HG03520 (cell line): ENCODE results near the gene MBLAC2.

Source experiments
- ATAC-seq: cut with Tn5 transposase; IDR thresholded peaks from one replicate; pipeline ENCODE4 v1.9.1; 2021; ENCODE audit warnings: mild to moderate bottlenecking, moderate library complexity; ENCODE audit not compliant: unreplicated experiment

The MBLAC2 gene

GRCh38 chr5:90472783-90473395 is 1.7 kb downstream of the MBLAC2 start:
- no peak for ATAC-seq

- ATAC-seq = no peak
Observed at GRCh38 chr5:90461288-90461687, 13.3 kb downstream of the MBLAC2 start.

GRCh38 chr5:90446961-90447360 is 27.6 kb downstream of the MBLAC2 start:
- ATAC-seq = no peak

- no peak for ATAC-seq
Observed at GRCh38 chr5:90440644-90441043, 33.9 kb downstream of the MBLAC2 start.

GRCh38 chr5:90438100-90438499 is 36.5 kb downstream of the MBLAC2 start:
- no peak for ATAC-seq

GRCh38 chr5:90437663-90438062 is 36.9 kb downstream of the MBLAC2 start:
- ATAC-seq = no peak

- ATAC-seq = peak; percentile 77
Observed at GRCh38 chr5:90434116-90434714, 40.4 kb downstream of the MBLAC2 start.

GRCh38 chr5:90424245-90424644 is 50.3 kb downstream of the MBLAC2 start:
- ATAC-seq = peak; percentile 73

- no peak for ATAC-seq
Observed at GRCh38 chr5:90421136-90421535, 53.4 kb downstream of the MBLAC2 start.

GRCh38 chr5:90418214-90418613 is 56.4 kb downstream of the MBLAC2 start:
- no peak for ATAC-seq

GRCh38 chr5:90410178-90410762 is 64.3 kb downstream of the MBLAC2 start:
- ATAC-seq = no peak

GRCh38 chr5:90409318-90410177 is 65.0 kb downstream of the MBLAC2 start, which contains the start of gene CETN3:
TSS of gene CETN3 (minus strand) at chr5:90409756. CDS start at chr5:90409661, 95 bp downstream.
- ATAC-seq = peak; percentile 91

- peak; percentile 0 for ATAC-seq
Observed at GRCh38 chr5:90408571-90409317, 65.8 kb downstream of the MBLAC2 start.
